A549 (cell line): Measurements from ENCODE around the gene DNM3.

Source experiments
- CTCF ChIP-seq: fragments of >200 bp; sonication (Bioruptor Twin); formaldehyde crosslinking; IDR thresholded peaks from 3 replicates; pipeline ENCODE4 v1.5.1; 2016
- E2F6 ChIP-seq: IDR thresholded peaks from 2 replicates; pipeline ENCODE4 v1.6.1; 2012; ENCODE audit warnings: low read depth, borderline replicate concordance
- EHMT2 ChIP-seq: fragments of 200-600 bp; sonication (generic); IDR thresholded peaks from 2 replicates; pipeline ENCODE4 v1.6.1; 2016; ENCODE audit warnings: antibody characterized with exemption, low read depth, mild to moderate bottlenecking, moderate library complexity
- HEYL ChIP-seq: fragments of 250-450 bp; sonication (Bioruptor Pico); IDR thresholded peaks from 2 replicates; pipeline ENCODE4 v1.8.0; 2021; ENCODE audit warnings: mild to moderate bottlenecking, moderate library complexity
- JUN ChIP-seq, 2 experiments: fragments of >200 bp; sonication (Bioruptor Twin); formaldehyde crosslinking; IDR thresholded peaks; 2 replicates in 1 of 2; 3 replicates in 1 of 2; pipeline ENCODE4 v1.6.1; 2016 to 2017
- MAFK ChIP-seq: fragments of 450-650 bp; IDR thresholded peaks from 2 replicates; pipeline ENCODE4 v1.6.1; 2014; ENCODE audit not compliant: partially characterized antibody
- MAX ChIP-seq: IDR thresholded peaks from 2 replicates; pipeline ENCODE4 v1.6.1; 2012
- POLR2A ChIP-seq: IDR thresholded peaks from 2 replicates; pipeline ENCODE4 v1.6.1; 2012; ENCODE audit warnings: mild to moderate bottlenecking, low read length
- ZFP36 ChIP-seq: fragments of 450-650 bp; IDR thresholded peaks from 2 replicates; pipeline ENCODE4 v1.6.1; 2014; ENCODE audit warnings: borderline replicate concordance; ENCODE audit not compliant: partially characterized antibody

GRCh38 chr1:171884475-171884874, 43.2 kb downstream of the DNM3 start:
- TF ChIP-seq POLR2A: no peak
- TF ChIP-seq CTCF: no peak
- TF ChIP-seq MAX: no peak
- no peak for TF ChIP-seq HEYL (CRISPR knock-in tag)
- TF ChIP-seq JUN (IDR thresholded peaks at IDR 0.05): no peak
- TF ChIP-seq E2F6: no peak
- TF ChIP-seq EHMT2: no peak
- no peak for TF ChIP-seq ZFP36
- TF ChIP-seq MAFK: no peak
